Measurements from ENCODE around the gene MTRF1L.

The MTRF1L gene, protein sequence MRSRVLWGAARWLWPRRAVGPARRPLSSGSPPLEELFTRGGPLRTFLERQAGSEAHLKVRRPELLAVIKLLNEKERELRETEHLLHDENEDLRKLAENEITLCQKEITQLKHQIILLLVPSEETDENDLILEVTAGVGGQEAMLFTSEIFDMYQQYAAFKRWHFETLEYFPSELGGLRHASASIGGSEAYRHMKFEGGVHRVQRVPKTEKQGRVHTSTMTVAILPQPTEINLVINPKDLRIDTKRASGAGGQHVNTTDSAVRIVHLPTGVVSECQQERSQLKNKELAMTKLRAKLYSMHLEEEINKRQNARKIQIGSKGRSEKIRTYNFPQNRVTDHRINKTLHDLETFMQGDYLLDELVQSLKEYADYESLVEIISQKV

DNA sequence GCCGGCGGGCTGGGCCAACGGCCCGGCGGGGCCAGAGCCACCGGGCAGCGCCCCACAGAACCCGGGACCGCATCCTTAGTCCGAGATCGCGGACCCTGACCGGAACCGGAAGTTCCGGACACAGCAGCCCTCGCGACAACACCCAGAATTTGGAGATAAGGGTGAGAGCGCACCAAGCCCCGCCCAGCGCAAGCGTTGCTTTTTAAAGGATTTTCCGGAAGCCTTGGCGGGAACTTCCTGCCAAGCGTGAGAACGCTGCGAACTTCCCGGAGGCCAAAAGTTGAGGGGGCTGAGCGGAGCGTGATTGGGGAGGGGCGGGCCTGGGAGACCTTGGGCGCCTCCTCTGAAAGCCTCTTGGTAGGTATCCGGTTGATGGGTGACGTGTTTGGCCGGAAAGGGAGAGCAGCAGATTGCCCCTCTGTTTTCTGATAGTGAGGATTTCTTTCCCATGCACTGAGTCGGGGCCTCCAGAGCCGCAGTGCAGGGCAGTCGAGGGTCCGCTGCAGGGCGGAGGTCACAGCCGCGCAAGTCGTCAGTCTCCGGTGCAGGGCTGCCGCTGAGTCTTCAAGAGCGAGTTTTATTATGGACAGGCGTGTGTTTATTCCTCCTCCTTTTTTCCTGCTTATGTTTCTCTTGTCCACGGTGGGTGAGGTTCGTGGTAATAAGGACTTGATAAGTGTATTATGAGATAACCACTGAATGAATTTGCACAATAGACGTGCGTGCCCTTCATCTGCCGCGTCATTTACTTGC lies at the start of gene MTRF1L:
TSS of gene MTRF1L (minus strand) at position 97 of the 753 bp plus-strand sequence. CDS start at position 73, 24 bp downstream.
- TF ChIP-seq, protein P1, sequence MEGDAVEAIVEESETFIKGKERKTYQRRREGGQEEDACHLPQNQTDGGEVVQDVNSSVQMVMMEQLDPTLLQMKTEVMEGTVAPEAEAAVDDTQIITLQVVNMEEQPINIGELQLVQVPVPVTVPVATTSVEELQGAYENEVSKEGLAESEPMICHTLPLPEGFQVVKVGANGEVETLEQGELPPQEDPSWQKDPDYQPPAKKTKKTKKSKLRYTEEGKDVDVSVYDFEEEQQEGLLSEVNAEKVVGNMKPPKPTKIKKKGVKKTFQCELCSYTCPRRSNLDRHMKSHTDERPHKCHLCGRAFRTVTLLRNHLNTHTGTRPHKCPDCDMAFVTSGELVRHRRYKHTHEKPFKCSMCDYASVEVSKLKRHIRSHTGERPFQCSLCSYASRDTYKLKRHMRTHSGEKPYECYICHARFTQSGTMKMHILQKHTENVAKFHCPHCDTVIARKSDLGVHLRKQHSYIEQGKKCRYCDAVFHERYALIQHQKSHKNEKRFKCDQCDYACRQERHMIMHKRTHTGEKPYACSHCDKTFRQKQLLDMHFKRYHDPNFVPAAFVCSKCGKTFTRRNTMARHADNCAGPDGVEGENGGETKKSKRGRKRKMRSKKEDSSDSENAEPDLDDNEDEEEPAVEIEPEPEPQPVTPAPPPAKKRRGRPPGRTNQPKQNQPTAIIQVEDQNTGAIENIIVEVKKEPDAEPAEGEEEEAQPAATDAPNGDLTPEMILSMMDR (IDR thresholded peaks at IDR 0.05) = no peak
- no peak for TF ChIP-seq ZFX (IDR thresholded peaks at IDR 0.05; ENCODE audit: borderline replicate concordance)
- H3K27ac ChIP-seq = peak within 1 kb of the TSS; percentile 86

DNA sequence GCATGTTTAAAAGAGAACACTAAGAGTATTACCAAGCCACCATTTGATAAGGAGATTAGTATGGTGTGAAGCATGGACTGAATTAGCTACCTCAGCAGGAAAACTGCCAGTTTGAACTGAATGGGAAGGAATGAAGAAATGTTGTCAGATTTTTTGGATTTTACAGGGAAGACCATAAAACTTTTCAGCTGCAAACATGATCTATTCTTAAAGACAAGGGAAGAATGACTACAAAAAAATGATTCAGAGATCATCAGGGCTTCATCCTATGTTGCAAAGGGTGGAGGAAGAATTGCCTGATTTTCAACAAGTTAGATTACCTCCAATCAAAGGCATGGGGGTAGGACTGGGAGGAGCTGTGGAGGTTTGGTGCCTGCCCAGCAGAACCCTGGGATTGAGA lies 49.3 kb upstream of the MTRF1L start:
- no peak overlapping the region for H3K27ac ChIP-seq
- TF ChIP-seq ZFX (IDR thresholded peaks at IDR 0.05; ENCODE audit: borderline replicate concordance) = no peak
- TF ChIP-seq, protein P1 (IDR thresholded peaks at IDR 0.05) = no peak

DNA sequence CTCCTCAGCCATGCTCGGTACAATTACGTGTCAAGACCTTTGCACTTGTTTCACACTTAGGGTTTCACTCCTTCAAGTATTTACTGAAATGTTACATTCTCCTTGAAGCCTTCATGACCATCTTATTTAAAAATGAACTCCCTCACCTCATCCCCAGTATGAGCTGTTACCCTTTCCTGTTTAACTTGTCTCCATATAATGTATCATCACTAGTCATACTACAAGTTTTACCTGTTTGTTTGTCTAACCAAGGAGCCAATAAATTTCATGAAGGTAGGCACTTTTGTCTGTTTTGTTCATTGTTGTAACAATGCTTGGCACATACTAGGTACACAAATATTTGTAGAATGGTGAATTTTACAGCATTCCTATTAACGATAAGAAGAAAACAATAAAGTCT lies 46.1 kb upstream of the MTRF1L start:
- no peak overlapping the region for H3K27ac ChIP-seq
- TF ChIP-seq, protein P1 (IDR thresholded peaks at IDR 0.05) = no peak
- TF ChIP-seq ZFX (IDR thresholded peaks at IDR 0.05; ENCODE audit: borderline replicate concordance) = no peak

DNA sequence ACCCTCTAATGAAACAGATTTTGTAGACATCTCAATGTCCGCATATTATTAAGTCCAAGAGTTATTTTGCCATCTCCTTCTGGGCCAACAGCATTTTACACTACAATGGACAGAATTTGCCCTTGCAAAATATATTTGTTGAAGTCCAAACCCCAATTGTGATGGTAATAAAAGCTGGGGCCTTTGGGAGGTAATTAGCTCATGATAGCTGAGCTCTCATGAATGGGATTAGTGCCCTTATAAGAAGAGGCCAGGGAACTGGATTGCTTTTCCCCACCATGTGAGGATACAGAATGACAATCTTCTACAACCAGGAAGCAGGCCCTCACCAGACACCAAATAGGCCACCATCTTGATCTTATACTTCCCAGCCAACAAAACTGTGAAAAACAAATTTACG lies 44.9 kb upstream of the MTRF1L start:
- no peak overlapping the region for H3K27ac ChIP-seq
- no peak for TF ChIP-seq ZFX (IDR thresholded peaks at IDR 0.05; ENCODE audit: borderline replicate concordance)
- TF ChIP-seq, protein P1 (IDR thresholded peaks at IDR 0.05) = no peak

DNA sequence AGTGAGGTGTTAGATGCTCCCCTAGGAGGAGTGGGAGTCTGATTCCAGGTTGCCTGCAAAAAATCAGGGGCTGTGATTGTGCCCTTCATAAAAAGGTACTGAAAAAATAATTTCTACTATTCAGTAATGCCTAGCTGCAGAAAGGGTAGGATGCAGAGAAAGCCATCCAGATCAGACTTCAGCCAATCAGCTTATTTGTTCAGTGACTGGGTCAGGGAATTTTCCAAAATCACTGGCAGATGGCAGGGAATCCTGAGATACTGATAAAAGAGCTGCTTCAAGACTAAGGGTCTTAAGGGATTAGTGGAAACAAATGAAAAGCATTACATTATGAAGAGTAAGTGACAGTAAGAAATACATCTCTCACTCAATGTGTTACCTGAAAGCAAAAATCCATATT lies 42.8 kb upstream of the MTRF1L start:
- H3K27ac ChIP-seq = no peak overlapping the region
- TF ChIP-seq, protein P1 (IDR thresholded peaks at IDR 0.05) = no peak
- TF ChIP-seq ZFX (IDR thresholded peaks at IDR 0.05; ENCODE audit: borderline replicate concordance) = no peak

DNA sequence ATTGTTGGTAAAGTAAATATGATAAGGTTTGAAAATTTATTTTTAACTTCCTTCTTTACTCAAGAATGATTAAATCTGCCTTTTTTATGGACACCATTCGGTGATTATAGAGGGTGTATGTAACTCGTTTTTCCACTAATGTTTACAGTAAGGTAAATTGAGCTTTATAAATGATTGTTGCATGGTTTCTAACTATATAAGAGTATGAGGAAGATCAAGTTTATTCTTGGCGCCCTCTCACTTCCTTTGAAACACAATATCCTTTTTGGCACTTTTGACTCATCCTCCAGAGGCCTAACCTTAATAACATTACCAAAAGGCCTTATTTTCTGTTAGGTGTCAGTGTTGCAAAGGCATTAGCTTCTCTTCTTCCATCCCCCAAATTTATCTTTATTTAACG lies 41.8 kb upstream of the MTRF1L start:
- no peak overlapping the region for H3K27ac ChIP-seq
- no peak for TF ChIP-seq ZFX (IDR thresholded peaks at IDR 0.05; ENCODE audit: borderline replicate concordance)
- TF ChIP-seq, protein P1 (IDR thresholded peaks at IDR 0.05) = no peak

DNA sequence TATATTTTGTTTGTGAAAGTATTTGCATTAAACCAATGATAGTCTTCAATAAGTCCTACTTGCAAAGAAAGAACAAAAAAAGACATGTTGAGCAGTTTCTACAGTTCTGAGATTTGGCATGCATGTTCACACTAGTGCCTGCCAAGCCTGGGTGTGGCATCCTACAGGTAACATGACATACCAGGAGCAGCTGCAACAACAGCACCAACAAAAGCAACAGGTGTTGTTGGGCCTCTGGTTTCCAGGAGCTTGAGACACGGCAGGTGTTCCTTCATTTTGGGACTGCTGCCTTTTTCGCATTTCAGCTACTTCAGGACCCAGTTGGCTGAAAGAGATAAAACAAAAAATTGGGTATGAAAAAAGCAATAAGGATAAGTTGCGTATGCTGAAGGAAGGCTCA lies 41.2 kb upstream of the MTRF1L start:
- no peak overlapping the region for H3K27ac ChIP-seq
- TF ChIP-seq ZFX (IDR thresholded peaks at IDR 0.05; ENCODE audit: borderline replicate concordance) = no peak

Measured in 22Rv1 (cell line).